ENCODE data around the gene FGF16. TPM values are rescaled to one million over a fixed set of nuclear protein-coding genes. Genes with fewer than 3 reads are reported as not detected.
"Not testable (repeated sequence)": the region's sequence is repeated elsewhere in the genome, so short reads cannot be mapped to it uniquely, and the experiment has no call there.

FGF16 gene
- total RNA-seq, 1 donor from 2014 or later = not detected

DNA sequence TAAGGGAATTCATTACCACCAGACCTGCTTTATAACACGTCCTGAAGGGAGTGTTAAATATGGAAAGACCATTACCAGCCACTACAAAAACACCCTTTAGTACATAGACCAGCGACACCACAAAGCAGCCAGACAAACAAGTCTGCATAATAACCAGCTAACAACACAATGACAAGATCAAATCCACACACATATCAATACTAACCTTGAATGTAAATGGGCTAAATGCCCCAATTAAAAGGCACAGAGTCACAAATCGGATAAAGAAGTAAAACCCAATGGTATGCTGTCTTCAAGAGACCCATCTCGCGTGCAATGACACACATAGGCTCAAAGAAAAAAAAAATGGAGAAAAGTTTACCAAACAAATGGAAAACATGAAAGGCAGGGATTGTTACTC is 36.9 kb downstream of the FGF16 start:
- H3K4me3 Mint-ChIP-seq = no peak overlapping the region

DNA sequence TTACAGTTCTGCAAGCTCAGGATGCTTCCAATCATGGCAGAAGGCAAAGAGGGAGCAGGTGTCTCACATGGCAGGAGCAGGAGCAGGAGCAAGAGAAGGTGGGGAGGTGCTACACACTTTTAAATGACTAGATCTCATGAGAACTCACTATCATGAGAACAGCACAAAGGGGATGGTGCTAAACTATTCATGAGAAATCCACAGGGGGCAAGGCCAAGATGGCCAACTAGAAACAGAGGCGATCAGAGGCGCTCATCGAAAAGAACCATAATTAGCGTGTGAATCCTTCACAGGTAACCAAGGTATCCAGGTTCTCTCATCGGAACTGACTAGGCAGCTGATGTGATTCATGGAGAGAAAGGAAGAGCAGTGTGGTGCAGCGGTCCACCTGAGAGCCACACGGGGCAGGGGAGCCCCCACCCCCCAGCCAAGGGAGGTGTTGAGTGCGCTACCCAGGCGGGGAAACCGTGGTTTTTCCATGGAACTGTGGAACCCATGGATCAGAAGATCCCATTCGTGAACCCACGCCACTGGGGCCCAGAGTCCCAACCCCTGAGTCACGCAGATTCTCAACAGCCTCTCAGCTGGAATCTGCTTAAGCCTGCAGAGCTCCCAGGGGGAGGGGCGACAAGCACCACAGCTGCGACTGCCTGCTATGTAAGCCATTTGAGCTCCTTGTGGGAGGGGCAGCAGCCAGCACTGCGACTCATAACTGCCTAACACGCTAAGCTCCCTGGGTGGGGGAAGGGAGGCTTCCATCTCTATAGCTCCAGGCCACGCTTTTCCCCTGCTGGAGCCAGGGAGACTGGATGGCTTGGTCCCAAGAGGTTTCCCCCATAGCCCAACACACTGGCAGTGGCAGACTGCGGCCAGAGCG is 46.7 kb downstream of the FGF16 start:
- Mint-ChIP-seq H3K4me1 (peaks cover 3% of the 10 kb centered on the region), H3K36me3 (no peaks in the 10 kb centered on the region), H3K9me3 (peaks cover 41% of the 10 kb centered on the region), H3K4me3 (peak overlapping the region; percentile 26), H3K27me3 (ENCODE audit: low read depth) (no peaks in the 10 kb centered on the region), H3K27ac (no peak overlapping the region)
- TF ChIP-seq, protein P1, sequence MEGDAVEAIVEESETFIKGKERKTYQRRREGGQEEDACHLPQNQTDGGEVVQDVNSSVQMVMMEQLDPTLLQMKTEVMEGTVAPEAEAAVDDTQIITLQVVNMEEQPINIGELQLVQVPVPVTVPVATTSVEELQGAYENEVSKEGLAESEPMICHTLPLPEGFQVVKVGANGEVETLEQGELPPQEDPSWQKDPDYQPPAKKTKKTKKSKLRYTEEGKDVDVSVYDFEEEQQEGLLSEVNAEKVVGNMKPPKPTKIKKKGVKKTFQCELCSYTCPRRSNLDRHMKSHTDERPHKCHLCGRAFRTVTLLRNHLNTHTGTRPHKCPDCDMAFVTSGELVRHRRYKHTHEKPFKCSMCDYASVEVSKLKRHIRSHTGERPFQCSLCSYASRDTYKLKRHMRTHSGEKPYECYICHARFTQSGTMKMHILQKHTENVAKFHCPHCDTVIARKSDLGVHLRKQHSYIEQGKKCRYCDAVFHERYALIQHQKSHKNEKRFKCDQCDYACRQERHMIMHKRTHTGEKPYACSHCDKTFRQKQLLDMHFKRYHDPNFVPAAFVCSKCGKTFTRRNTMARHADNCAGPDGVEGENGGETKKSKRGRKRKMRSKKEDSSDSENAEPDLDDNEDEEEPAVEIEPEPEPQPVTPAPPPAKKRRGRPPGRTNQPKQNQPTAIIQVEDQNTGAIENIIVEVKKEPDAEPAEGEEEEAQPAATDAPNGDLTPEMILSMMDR (IDR thresholded peaks at IDR 0.05; ENCODE audit: unreplicated experiment) = no peak
- peak; percentile 25 to 52 for DNase-seq (ENCODE audit: low spot score in 2 of 2, unreplicated experiment in 2 of 2)

More for the DNA sequence above, 36.9 kb downstream of the FGF16 start:
- no peak overlapping the region for H3K27ac Mint-ChIP-seq
- DNase-seq (ENCODE audit: low spot score in 2 of 2, unreplicated experiment in 2 of 2) = no peak
- TF ChIP-seq, protein P1 (IDR thresholded peaks at IDR 0.05; ENCODE audit: unreplicated experiment) = no peak
- no peaks in the 10 kb centered on the region for H3K36me3 Mint-ChIP-seq
- no peaks in the 10 kb centered on the region for H3K27me3 Mint-ChIP-seq (ENCODE audit: low read depth)
- H3K9me3 Mint-ChIP-seq = peaks cover 51% of the 10 kb centered on the region
- no peaks in the 10 kb centered on the region for H3K4me1 Mint-ChIP-seq

DNA sequence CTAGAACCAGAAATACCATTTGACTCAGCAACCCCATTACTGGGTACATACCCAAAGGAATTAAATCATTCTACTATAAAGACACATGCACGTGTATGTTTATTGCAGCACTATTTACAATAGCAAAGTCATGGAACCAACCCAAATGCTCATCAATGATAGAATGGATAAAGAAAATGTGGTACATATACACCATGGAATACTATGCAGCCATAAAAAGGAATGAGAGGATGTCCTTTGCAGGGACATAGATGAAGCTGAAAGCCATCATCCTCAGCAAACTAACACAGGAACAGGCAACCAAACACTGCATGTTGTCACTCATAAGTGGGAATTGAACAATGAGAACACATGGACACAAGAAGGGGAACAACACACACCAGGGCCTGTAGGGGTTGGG is 53.0 kb downstream of the FGF16 start:
- H3K27me3 Mint-ChIP-seq (ENCODE audit: low read depth); H3K27ac Mint-ChIP-seq; H3K36me3 Mint-ChIP-seq; H3K4me1 Mint-ChIP-seq; DNase-seq (ENCODE audit: low spot score in 2 of 2, unreplicated experiment in 2 of 2); H3K4me3 Mint-ChIP-seq: not testable (repeated sequence)
- peaks cover 25% of the 10 kb centered on the region for H3K9me3 Mint-ChIP-seq

DNA sequence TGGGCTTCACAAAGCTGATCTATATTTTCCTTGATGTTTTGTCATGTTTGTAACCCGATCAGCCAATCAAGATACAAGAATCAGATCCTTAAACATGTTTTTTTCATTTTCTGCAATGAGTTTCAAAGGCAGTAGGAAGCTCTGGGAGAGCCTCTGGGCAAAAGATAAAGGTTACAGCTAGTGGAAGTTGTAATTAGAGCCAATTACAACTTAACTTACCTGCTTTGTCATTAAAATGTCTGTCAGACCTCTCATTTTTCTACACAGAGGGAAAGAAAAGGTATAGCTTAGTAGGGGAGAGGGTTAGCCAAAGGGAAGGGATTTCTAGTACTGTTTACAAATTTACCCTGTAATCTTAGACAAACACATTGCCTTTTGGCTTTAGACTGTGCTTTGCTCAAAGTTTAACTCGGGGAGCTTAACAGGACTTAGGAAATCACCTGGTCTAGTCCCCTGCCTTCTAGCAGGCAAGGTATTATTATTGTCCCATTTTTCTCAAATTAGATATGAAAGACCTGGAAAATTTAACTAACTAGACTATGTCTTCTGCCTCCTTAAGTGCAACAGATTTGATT is 55.8 kb downstream of the FGF16 start:
- no peaks in the 10 kb centered on the region for H3K36me3 Mint-ChIP-seq
- no peak overlapping the region for H3K27ac Mint-ChIP-seq
- H3K27me3 Mint-ChIP-seq (ENCODE audit: low read depth) = peaks cover 3% of the 10 kb centered on the region
- no peak for DNase-seq (ENCODE audit: low spot score in 2 of 2, unreplicated experiment in 2 of 2)
- H3K4me1 Mint-ChIP-seq = no peaks in the 10 kb centered on the region
- peaks cover 18% of the 10 kb centered on the region for H3K9me3 Mint-ChIP-seq
- TF ChIP-seq, protein P1 (IDR thresholded peaks at IDR 0.05; ENCODE audit: unreplicated experiment) = no peak
- no peak overlapping the region for H3K4me3 Mint-ChIP-seq

DNA sequence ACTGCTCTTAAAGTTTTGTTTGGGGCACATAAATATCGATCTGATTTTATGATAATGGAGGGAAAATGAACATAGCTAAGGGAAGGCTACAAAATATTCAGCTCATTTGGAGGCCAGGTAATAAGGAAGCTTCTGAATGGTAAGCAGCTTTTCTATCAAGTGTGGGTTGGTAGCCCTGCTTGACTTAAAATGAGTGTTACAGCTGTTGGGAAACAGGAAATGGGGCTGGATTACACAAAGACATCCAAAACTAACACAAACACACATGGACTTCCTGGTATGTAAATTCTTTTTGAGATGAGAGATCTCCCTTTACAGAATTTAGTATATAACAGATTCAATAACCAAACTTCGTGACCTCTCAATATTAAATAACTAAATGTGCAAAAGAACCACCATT is 58.0 kb downstream of the FGF16 start:
- TF ChIP-seq, protein P1 (IDR thresholded peaks at IDR 0.05; ENCODE audit: unreplicated experiment) = no peak
- Mint-ChIP-seq H3K4me3 (no peak overlapping the region), H3K4me1 (no peaks in the 10 kb centered on the region), H3K27ac (no peak overlapping the region), H3K9me3 (no peaks in the 10 kb centered on the region), H3K27me3 (ENCODE audit: low read depth) (no peaks in the 10 kb centered on the region), H3K36me3 (peaks cover 4% of the 10 kb centered on the region)
- no peak for DNase-seq (ENCODE audit: low spot score in 2 of 2, unreplicated experiment in 2 of 2)

Measured in mesothelial cell of epicardium (in vitro differentiated cells).